Measurements from ENCODE around the gene BBS10.
"Not testable (repeated sequence)": the region's sequence is repeated elsewhere in the genome, so short reads cannot be mapped to it uniquely, and the experiment has no call there.

The BBS10 gene

GRCh38 chr12:76319595-76320319 is 28.5 kb downstream of the BBS10 start:
- peak overlapping the region; percentile 27 for H3K4me3 ChIP-seq (ENCODE audit: low read length)
- not testable (repeated sequence) for H3K9ac ChIP-seq (ENCODE audit: low read length); H3K36me3 ChIP-seq (ENCODE audit: control insufficient read depth, low read depth, low read length); H3K4me1 ChIP-seq (ENCODE audit: control insufficient read depth, low read depth, low read length); H3K9me3 ChIP-seq (ENCODE audit: control insufficient read depth, low read depth, low read length); H3K27ac ChIP-seq (ENCODE audit: low read length); H3K27me3 ChIP-seq (ENCODE audit: control insufficient read depth, insufficient read depth, low read length)

- Histone ChIP-seq H3K9me3 (ENCODE audit: control insufficient read depth, low read depth, low read length) (no peaks in the 10 kb centered on the region), H3K36me3 (ENCODE audit: control insufficient read depth, low read depth, low read length) (no peaks in the 10 kb centered on the region), H3K27ac (ENCODE audit: low read length) (no peak overlapping the region), H3K9ac (ENCODE audit: low read length) (no peak overlapping the region), H3K4me1 (ENCODE audit: control insufficient read depth, low read depth, low read length) (no peaks in the 10 kb centered on the region), H3K27me3 (ENCODE audit: control insufficient read depth, insufficient read depth, low read length) (no peaks in the 10 kb centered on the region), H3K4me3 (ENCODE audit: low read length) (no peak overlapping the region)
Measured at GRCh38 chr12:76318773-76319594, 29.2 kb downstream of the BBS10 start.

GRCh38 chr12:76317976-76318375 is 30.2 kb downstream of the BBS10 start:
- Histone ChIP-seq H3K27me3 (ENCODE audit: control insufficient read depth, insufficient read depth, low read length) (no peaks in the 10 kb centered on the region), H3K4me3 (ENCODE audit: low read length) (no peak overlapping the region), H3K27ac (ENCODE audit: low read length) (no peak overlapping the region), H3K9me3 (ENCODE audit: control insufficient read depth, low read depth, low read length) (no peaks in the 10 kb centered on the region), H3K36me3 (ENCODE audit: control insufficient read depth, low read depth, low read length) (no peaks in the 10 kb centered on the region), H3K9ac (ENCODE audit: low read length) (no peak overlapping the region), H3K4me1 (ENCODE audit: control insufficient read depth, low read depth, low read length) (no peaks in the 10 kb centered on the region)

GRCh38 chr12:76316468-76316867 is 31.7 kb downstream of the BBS10 start:
- H3K9me3 ChIP-seq (ENCODE audit: control insufficient read depth, low read depth, low read length) = no peaks in the 10 kb centered on the region
- peaks cover 6% of the 10 kb centered on the region for H3K4me1 ChIP-seq (ENCODE audit: control insufficient read depth, low read depth, low read length)
- H3K36me3 ChIP-seq (ENCODE audit: control insufficient read depth, low read depth, low read length) = no peaks in the 10 kb centered on the region
- H3K4me3 ChIP-seq (ENCODE audit: low read length) = no peak overlapping the region
- H3K27me3 ChIP-seq (ENCODE audit: control insufficient read depth, insufficient read depth, low read length) = no peaks in the 10 kb centered on the region
- no peak overlapping the region for H3K27ac ChIP-seq (ENCODE audit: low read length)
- no peak overlapping the region for H3K9ac ChIP-seq (ENCODE audit: low read length)

GRCh38 chr12:76313299-76313698 is 34.9 kb downstream of the BBS10 start:
- Histone ChIP-seq H3K36me3 (ENCODE audit: control insufficient read depth, low read depth, low read length) (no peaks in the 10 kb centered on the region), H3K4me3 (ENCODE audit: low read length) (no peak overlapping the region), H3K4me1 (ENCODE audit: control insufficient read depth, low read depth, low read length) (peaks cover 6% of the 10 kb centered on the region), H3K9me3 (ENCODE audit: control insufficient read depth, low read depth, low read length) (no peaks in the 10 kb centered on the region), H3K9ac (ENCODE audit: low read length) (no peak overlapping the region), H3K27ac (ENCODE audit: low read length) (no peak overlapping the region), H3K27me3 (ENCODE audit: control insufficient read depth, insufficient read depth, low read length) (no peaks in the 10 kb centered on the region)

- no peak overlapping the region for H3K4me3 ChIP-seq (ENCODE audit: low read length)
- H3K9ac ChIP-seq (ENCODE audit: low read length) = no peak overlapping the region
- H3K27ac ChIP-seq (ENCODE audit: low read length) = no peak overlapping the region
- H3K36me3 ChIP-seq (ENCODE audit: control insufficient read depth, low read depth, low read length) = no peaks in the 10 kb centered on the region
- H3K9me3 ChIP-seq (ENCODE audit: control insufficient read depth, low read depth, low read length) = no peaks in the 10 kb centered on the region
- no peaks in the 10 kb centered on the region for H3K27me3 ChIP-seq (ENCODE audit: control insufficient read depth, insufficient read depth, low read length)
- H3K4me1 ChIP-seq (ENCODE audit: control insufficient read depth, low read depth, low read length) = peaks cover 6% of the 10 kb centered on the region
Measured at GRCh38 chr12:76312315-76312714, 35.9 kb downstream of the BBS10 start.

GRCh38 chr12:76311796-76312195 is 36.4 kb downstream of the BBS10 start:
- H3K36me3 ChIP-seq (ENCODE audit: control insufficient read depth, low read depth, low read length) = no peaks in the 10 kb centered on the region
- H3K27me3 ChIP-seq (ENCODE audit: control insufficient read depth, insufficient read depth, low read length) = no peaks in the 10 kb centered on the region
- no peaks in the 10 kb centered on the region for H3K9me3 ChIP-seq (ENCODE audit: control insufficient read depth, low read depth, low read length)
- no peak overlapping the region for H3K27ac ChIP-seq (ENCODE audit: low read length)
- no peak overlapping the region for H3K4me3 ChIP-seq (ENCODE audit: low read length)
- H3K9ac ChIP-seq (ENCODE audit: low read length) = no peak overlapping the region
- peaks cover 6% of the 10 kb centered on the region for H3K4me1 ChIP-seq (ENCODE audit: control insufficient read depth, low read depth, low read length)

- H3K27me3 ChIP-seq (ENCODE audit: control insufficient read depth, insufficient read depth, low read length) = no peaks in the 10 kb centered on the region
- no peaks in the 10 kb centered on the region for H3K9me3 ChIP-seq (ENCODE audit: control insufficient read depth, low read depth, low read length)
- no peaks in the 10 kb centered on the region for H3K36me3 ChIP-seq (ENCODE audit: control insufficient read depth, low read depth, low read length)
- no peak overlapping the region for H3K4me3 ChIP-seq (ENCODE audit: low read length)
- peaks cover 6% of the 10 kb centered on the region for H3K4me1 ChIP-seq (ENCODE audit: control insufficient read depth, low read depth, low read length)
- no peak overlapping the region for H3K27ac ChIP-seq (ENCODE audit: low read length)
- H3K9ac ChIP-seq (ENCODE audit: low read length) = no peak overlapping the region
Measured at GRCh38 chr12:76310110-76310509, 38.1 kb downstream of the BBS10 start.

GRCh38 chr12:76308866-76309265 is 39.3 kb downstream of the BBS10 start:
- Histone ChIP-seq H3K4me3 (ENCODE audit: low read length) (no peak overlapping the region), H3K4me1 (ENCODE audit: control insufficient read depth, low read depth, low read length) (peaks cover 6% of the 10 kb centered on the region), H3K9ac (ENCODE audit: low read length) (no peak overlapping the region), H3K9me3 (ENCODE audit: control insufficient read depth, low read depth, low read length) (no peaks in the 10 kb centered on the region), H3K36me3 (ENCODE audit: control insufficient read depth, low read depth, low read length) (no peaks in the 10 kb centered on the region), H3K27ac (ENCODE audit: low read length) (no peak overlapping the region), H3K27me3 (ENCODE audit: control insufficient read depth, insufficient read depth, low read length) (no peaks in the 10 kb centered on the region)

GRCh38 chr12:76307083-76307482 is 41.1 kb downstream of the BBS10 start:
- no peaks in the 10 kb centered on the region for H3K9me3 ChIP-seq (ENCODE audit: control insufficient read depth, low read depth, low read length)
- peaks cover under 1% of the 10 kb centered on the region for H3K4me1 ChIP-seq (ENCODE audit: control insufficient read depth, low read depth, low read length)
- no peaks in the 10 kb centered on the region for H3K36me3 ChIP-seq (ENCODE audit: control insufficient read depth, low read depth, low read length)
- no peaks in the 10 kb centered on the region for H3K27me3 ChIP-seq (ENCODE audit: control insufficient read depth, insufficient read depth, low read length)
- H3K27ac ChIP-seq (ENCODE audit: low read length) = no peak overlapping the region
- no peak overlapping the region for H3K9ac ChIP-seq (ENCODE audit: low read length)
- H3K4me3 ChIP-seq (ENCODE audit: low read length) = no peak overlapping the region

- no peaks in the 10 kb centered on the region for H3K9me3 ChIP-seq (ENCODE audit: control insufficient read depth, low read depth, low read length)
- H3K4me1 ChIP-seq (ENCODE audit: control insufficient read depth, low read depth, low read length) = peaks cover 4% of the 10 kb centered on the region
- no peak overlapping the region for H3K4me3 ChIP-seq (ENCODE audit: low read length)
- H3K36me3 ChIP-seq (ENCODE audit: control insufficient read depth, low read depth, low read length) = no peaks in the 10 kb centered on the region
- H3K27ac ChIP-seq (ENCODE audit: low read length) = no peak overlapping the region
- no peaks in the 10 kb centered on the region for H3K27me3 ChIP-seq (ENCODE audit: control insufficient read depth, insufficient read depth, low read length)
- H3K9ac ChIP-seq (ENCODE audit: low read length) = no peak overlapping the region
Measured at GRCh38 chr12:76303989-76304460, 44.2 kb downstream of the BBS10 start.

Data from iPS-18a (cell line).